ENCODE data around the gene PRKN. TPM values are rescaled to one million over a fixed set of nuclear protein-coding genes. Genes with fewer than 3 reads are reported as not detected.

PRKN gene
- total RNA-seq, 4 donors from 2014 or later: 4.4 to 669 (median 10.5) TPM

DNA sequence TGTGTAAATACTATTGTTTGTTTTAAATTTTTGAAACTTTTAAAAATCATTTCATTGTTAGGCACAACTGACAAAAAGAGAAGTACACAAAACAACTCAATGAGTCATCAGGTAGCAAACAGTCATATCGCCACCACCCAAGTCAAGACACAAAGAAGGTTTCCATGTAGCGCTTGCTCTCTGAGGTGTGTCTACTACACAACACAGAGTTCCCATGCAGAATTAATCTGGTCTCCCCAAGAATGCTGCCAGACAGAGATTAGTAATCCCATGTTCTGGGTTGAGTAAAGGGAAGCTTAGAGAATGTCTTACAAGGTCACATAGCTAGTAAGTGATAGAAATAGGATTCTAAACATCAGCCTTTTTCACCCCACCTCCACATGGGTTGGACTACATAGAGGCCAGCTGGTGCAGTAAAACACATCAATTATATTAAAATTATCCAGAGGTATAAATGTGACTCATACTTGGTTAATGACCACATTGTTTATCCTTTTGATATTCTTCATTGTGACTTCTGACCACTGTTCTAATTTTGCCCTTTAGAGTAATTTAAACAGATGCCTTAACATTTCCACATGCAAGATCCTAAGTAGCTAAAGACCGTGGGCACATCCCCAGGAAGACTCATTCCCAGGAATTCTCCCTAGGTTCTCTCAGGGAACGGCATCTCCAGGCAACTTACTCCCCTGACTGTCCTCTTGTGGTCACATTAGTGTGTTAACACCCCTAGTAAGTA is 413.5 kb downstream of the PRKN start:
- Histone ChIP-seq H3K9me3 (no peaks in the 10 kb centered on the region), H3K27ac (no peak overlapping the region), H3K4me1 (no peaks in the 10 kb centered on the region), H3K36me3 (no peaks in the 10 kb centered on the region), H3K4me3 (no peak overlapping the region), H3K27me3 (no peaks in the 10 kb centered on the region)
- DNase-seq: no peak
- no peak for TF ChIP-seq POLR2A (IDR thresholded peaks at IDR 0.05)
- TF ChIP-seq CTCF (IDR thresholded peaks at IDR 0.05): no peak

- no peaks in the 10 kb centered on the region for H3K9me3 ChIP-seq
- no peaks in the 10 kb centered on the region for H3K36me3 ChIP-seq
- no peaks in the 10 kb centered on the region for H3K4me1 ChIP-seq
- no peak overlapping the region for H3K4me3 ChIP-seq
- TF ChIP-seq POLR2A (IDR thresholded peaks at IDR 0.05): no peak
- no peak for TF ChIP-seq CTCF (IDR thresholded peaks at IDR 0.05)
- no peaks in the 10 kb centered on the region for H3K27me3 ChIP-seq
- DNase-seq: no peak
- no peak overlapping the region for H3K27ac ChIP-seq
These were observed 419.7 kb downstream of the PRKN start for GRCh38 chr6:162307865-162308264.

DNA sequence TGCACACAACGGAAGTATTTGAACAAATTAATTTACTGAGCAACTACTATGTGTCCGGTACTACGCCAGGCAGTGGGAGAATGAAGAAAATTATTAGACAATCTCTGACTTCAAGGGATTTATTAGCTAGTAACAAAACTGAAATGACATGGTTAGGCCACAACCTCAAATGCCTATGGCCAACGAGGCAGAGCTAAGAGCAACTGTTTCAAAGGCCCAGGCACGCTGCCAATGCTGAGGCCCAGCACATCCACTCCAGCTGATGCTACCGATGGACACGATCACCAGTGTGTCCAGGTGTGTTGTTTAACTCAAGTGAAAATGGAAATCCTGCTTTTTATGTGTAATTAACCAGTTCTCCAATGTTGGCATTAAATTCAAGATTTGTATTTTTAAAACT is 420.9 kb downstream of the PRKN start:
- Histone ChIP-seq H3K4me1 (no peaks in the 10 kb centered on the region), H3K9me3 (no peaks in the 10 kb centered on the region), H3K27ac (no peak overlapping the region), H3K27me3 (no peaks in the 10 kb centered on the region), H3K36me3 (no peaks in the 10 kb centered on the region), H3K4me3 (no peak overlapping the region)
- TF ChIP-seq CTCF (IDR thresholded peaks at IDR 0.05) (no peak), POLR2A (IDR thresholded peaks at IDR 0.05) (no peak)
- DNase-seq: no peak

DNA sequence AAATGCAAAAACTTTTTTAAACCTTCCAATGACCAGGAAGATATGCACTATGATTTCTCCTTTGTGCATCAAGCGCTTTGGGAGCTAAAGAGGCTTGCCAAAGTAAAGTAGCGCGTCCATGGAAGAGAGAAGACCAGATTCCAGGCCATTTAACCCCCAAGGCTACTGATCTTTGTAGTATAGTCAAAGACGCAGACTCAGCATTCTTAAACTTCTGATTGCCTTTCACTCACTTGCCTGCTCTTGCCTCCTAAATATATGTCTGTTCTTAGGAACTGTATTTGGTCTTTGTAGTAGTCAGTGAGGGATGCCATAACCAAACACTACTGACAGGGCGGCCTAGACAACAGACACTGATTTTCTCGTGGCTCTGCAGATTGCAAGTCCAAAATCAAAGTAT is 426.4 kb downstream of the PRKN start:
- no peak for DNase-seq
- no peak for TF ChIP-seq POLR2A (IDR thresholded peaks at IDR 0.05)
- no peak for TF ChIP-seq CTCF (IDR thresholded peaks at IDR 0.05)

DNA sequence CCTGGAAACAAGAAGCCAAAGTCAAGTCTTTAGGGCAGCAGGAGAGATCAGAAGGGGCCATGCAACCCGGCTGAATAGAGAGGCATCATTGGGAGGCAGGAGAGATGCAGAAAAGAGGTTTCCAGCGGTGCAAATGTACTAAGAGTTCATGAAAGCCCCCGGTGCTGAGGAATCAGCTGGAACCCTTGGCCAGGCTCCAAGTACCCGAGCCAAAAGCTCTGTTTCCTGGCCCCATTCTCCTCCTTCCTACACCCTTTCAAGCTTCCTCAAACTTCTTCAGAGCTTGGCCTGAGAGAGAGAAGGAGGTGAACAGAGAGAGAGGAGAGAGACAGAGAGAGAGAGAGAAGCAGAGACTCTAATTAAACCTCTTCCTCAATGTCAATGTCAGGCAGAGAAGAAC is 433.5 kb downstream of the PRKN start:
- H3K27me3 ChIP-seq: no peaks in the 10 kb centered on the region
- H3K9me3 ChIP-seq: no peaks in the 10 kb centered on the region
- no peak for TF ChIP-seq POLR2A (IDR thresholded peaks at IDR 0.05)
- TF ChIP-seq CTCF (IDR thresholded peaks at IDR 0.05): no peak
- no peak overlapping the region for H3K27ac ChIP-seq
- no peak for DNase-seq
- no peaks in the 10 kb centered on the region for H3K4me1 ChIP-seq
- no peaks in the 10 kb centered on the region for H3K36me3 ChIP-seq
- no peak overlapping the region for H3K4me3 ChIP-seq

More for the DNA sequence above, 426.4 kb downstream of the PRKN start:
- Histone ChIP-seq H3K27me3 (no peaks in the 10 kb centered on the region), H3K27ac (no peak overlapping the region), H3K9me3 (no peaks in the 10 kb centered on the region), H3K36me3 (no peaks in the 10 kb centered on the region), H3K4me1 (no peaks in the 10 kb centered on the region), H3K4me3 (no peak overlapping the region)
